GM18867 (cell line): ENCODE results near the gene FRAT1.

ENCODE experiments used
- ATAC-seq: cut with Tn5 transposase; IDR thresholded peaks from one replicate; pipeline ENCODE4 v1.9.1; 2021; ENCODE audit warnings: mild to moderate bottlenecking, moderate library complexity; ENCODE audit not compliant: unreplicated experiment

FRAT1 gene

GRCh38 chr10:97307866-97308780, 10.9 kb upstream of the FRAT1 start:
- no peak for ATAC-seq

GRCh38 chr10:97311111-97311626, 7.9 kb upstream of the FRAT1 start:
- ATAC-seq: no peak

GRCh38 chr10:97312897-97313296, 6.2 kb upstream of the FRAT1 start:
- no peak for ATAC-seq

GRCh38 chr10:97314671-97315070, 4.4 kb upstream of the FRAT1 start:
- ATAC-seq: no peak

GRCh38 chr10:97319671-97320479, 804 bp downstream of the FRAT1 start:
- ATAC-seq: peak; percentile 34

GRCh38 chr10:97320480-97321031, 1.5 kb downstream of the FRAT1 start:
- no peak for ATAC-seq

- no peak for ATAC-seq
These were observed 2.1 kb downstream of the FRAT1 start for GRCh38 chr10:97321032-97321803.

- ATAC-seq: no peak
These were observed 2.7 kb downstream of the FRAT1 start for GRCh38 chr10:97321804-97322190.

- no peak for ATAC-seq
These were observed 4.4 kb downstream of the FRAT1 start for GRCh38 chr10:97323501-97323900.

GRCh38 chr10:97325754-97326153, 6.7 kb downstream of the FRAT1 start:
- no peak for ATAC-seq

- ATAC-seq: no peak
These were observed 8.6 kb downstream of the FRAT1 start for GRCh38 chr10:97327348-97328294.

- no peak for ATAC-seq
These were observed 9.8 kb downstream of the FRAT1 start for GRCh38 chr10:97328646-97329453.

- no peak for ATAC-seq
These were observed 10.7 kb downstream of the FRAT1 start for GRCh38 chr10:97329766-97330165.

- no peak for ATAC-seq
These were observed 12.2 kb downstream of the FRAT1 start for GRCh38 chr10:97331153-97331703.

- ATAC-seq: no peak
These were observed 13.7 kb downstream of the FRAT1 start for GRCh38 chr10:97332591-97333350.

GRCh38 chr10:97333351-97333600, 14.2 kb downstream of the FRAT1 start:
- no peak for ATAC-seq

GRCh38 chr10:97333601-97334369, 14.7 kb downstream of the FRAT1 start:
- ATAC-seq: peak; percentile 25
